ENCODE measurements around the gene EEF1AKMT3.
A peak's percentile ranks its signal among the peaks of the same experiment; 100 is the strongest.

EEF1AKMT3 gene

GRCh38 chr12:57735198-57735855, 37.1 kb upstream of the EEF1AKMT3 start:
- no peak for DNase-seq

- DNase-seq = peak; percentile 43 to 49
Observed at GRCh38 chr12:57735952-57736740, 36.3 kb upstream of the EEF1AKMT3 start.

GRCh38 chr12:57736741-57737466, 35.5 kb upstream of the EEF1AKMT3 start:
- no peak for DNase-seq

GRCh38 chr12:57737467-57738460, 34.6 kb upstream of the EEF1AKMT3 start:
- DNase-seq = peak in 1 of 2 experiments; percentile 53

- DNase-seq = peak; percentile 41 to 76
Observed at GRCh38 chr12:57738661-57739237, 33.7 kb upstream of the EEF1AKMT3 start, which contains the start of gene AGAP2. AGAP2 (minus strand) TSS chr12:57738742; CDS start chr12:57738246, 496 bp downstream.

GRCh38 chr12:57739387-57739786, 33.0 kb upstream of the EEF1AKMT3 start:
- no peak for DNase-seq

- no peak for DNase-seq
Observed at GRCh38 chr12:57739914-57740538, 32.4 kb upstream of the EEF1AKMT3 start.

GRCh38 chr12:57740656-57741412, 31.6 kb upstream of the EEF1AKMT3 start:
- no peak for DNase-seq

- DNase-seq = no peak
Observed at GRCh38 chr12:57741413-57741789, 31.0 kb upstream of the EEF1AKMT3 start.

- no peak for DNase-seq
Observed at GRCh38 chr12:57741844-57742738, 30.3 kb upstream of the EEF1AKMT3 start.

GRCh38 chr12:57743769-57744168, 28.6 kb upstream of the EEF1AKMT3 start:
- no peak for DNase-seq

- peak; percentile 76 to 86 for DNase-seq
Observed at GRCh38 chr12:57744194-57744776, 28.1 kb upstream of the EEF1AKMT3 start.

- DNase-seq = peak; percentile 94 to 96
Observed at GRCh38 chr12:57744777-57745484, 27.5 kb upstream of the EEF1AKMT3 start, which contains the start of gene TSPAN31. TSPAN31 (plus strand) TSS chr12:57745039; CDS start chr12:57745155, 116 bp downstream.

- no peak for DNase-seq
Observed at GRCh38 chr12:57745485-57745881, 26.9 kb upstream of the EEF1AKMT3 start.

- DNase-seq = no peak
Observed at GRCh38 chr12:57746025-57746424, 26.4 kb upstream of the EEF1AKMT3 start.

- DNase-seq = no peak
Observed at GRCh38 chr12:57749061-57749460, 23.4 kb upstream of the EEF1AKMT3 start.

- DNase-seq = no peak
Observed at GRCh38 chr12:57750561-57751431, 21.6 kb upstream of the EEF1AKMT3 start.
